Measurements from ENCODE around the gene JADE2.
"Not testable (repeated sequence)": the region's sequence is repeated elsewhere in the genome, so short reads cannot be mapped to it uniquely, and the experiment has no call there.

Gene JADE2

GRCh38 chr5:134547066-134547465 lies 21.6 kb downstream of the JADE2 start:
- DNase-seq = no peak
- in situ Hi-C loops (cut with HindIII; ENCODE audit: low pct_ligation_motif_present, low pct_unique_long_range_greater_than_20kb, low sequenced_read_pairs) = no loop called here

- in situ Hi-C loops (cut with HindIII; ENCODE audit: low pct_ligation_motif_present, low pct_unique_long_range_greater_than_20kb, low sequenced_read_pairs) = no loop called here
- peak; percentile 42 for DNase-seq
Measured at GRCh38 chr5:134547579-134547978, 22.1 kb downstream of the JADE2 start.

- in situ Hi-C loops (cut with HindIII; ENCODE audit: low pct_ligation_motif_present, low pct_unique_long_range_greater_than_20kb, low sequenced_read_pairs) = no loop called here
- DNase-seq = no peak
Measured at GRCh38 chr5:134547999-134548658, 22.7 kb downstream of the JADE2 start.

- DNase-seq = no peak
Measured at GRCh38 chr5:134549714-134550113, 24.2 kb downstream of the JADE2 start.

GRCh38 chr5:134550271-134551214 lies 25.1 kb downstream of the JADE2 start:
- no peak for DNase-seq
- in situ Hi-C loops (cut with HindIII; ENCODE audit: low pct_ligation_motif_present, low pct_unique_long_range_greater_than_20kb, low sequenced_read_pairs) = no loop called here

More at GRCh38 chr5:134549714-134550113, 24.2 kb downstream of the JADE2 start:
- in situ Hi-C loops (cut with HindIII; ENCODE audit: low pct_ligation_motif_present, low pct_unique_long_range_greater_than_20kb, low sequenced_read_pairs) = no loop called here

- in situ Hi-C loops (cut with HindIII; ENCODE audit: low pct_ligation_motif_present, low pct_unique_long_range_greater_than_20kb, low sequenced_read_pairs) = no loop called here
- DNase-seq = peak; percentile 14
Measured at GRCh38 chr5:134551901-134552300, 26.4 kb downstream of the JADE2 start.

- in situ Hi-C loops (cut with HindIII; ENCODE audit: low pct_ligation_motif_present, low pct_unique_long_range_greater_than_20kb, low sequenced_read_pairs) = no loop called here
- DNase-seq = peak; percentile 80
Measured at GRCh38 chr5:134552301-134552700, 26.8 kb downstream of the JADE2 start.

- DNase-seq; in situ Hi-C loops (cut with HindIII; ENCODE audit: low pct_ligation_motif_present, low pct_unique_long_range_greater_than_20kb, low sequenced_read_pairs): not testable (repeated sequence)
Measured at GRCh38 chr5:134552716-134553115, 27.2 kb downstream of the JADE2 start.

GRCh38 chr5:134553821-134554267 lies 28.4 kb downstream of the JADE2 start:
- in situ Hi-C loops (cut with HindIII; ENCODE audit: low pct_ligation_motif_present, low pct_unique_long_range_greater_than_20kb, low sequenced_read_pairs) = no loop called here

GRCh38 chr5:134554319-134555222 lies 29.1 kb downstream of the JADE2 start:
- in situ Hi-C loops (cut with HindIII; ENCODE audit: low pct_ligation_motif_present, low pct_unique_long_range_greater_than_20kb, low sequenced_read_pairs) = no loop called here
- peak; percentile 84 for DNase-seq

More at GRCh38 chr5:134553821-134554267, 28.4 kb downstream of the JADE2 start:
- no peak for DNase-seq

- DNase-seq = no peak
- in situ Hi-C loops (cut with HindIII; ENCODE audit: low pct_ligation_motif_present, low pct_unique_long_range_greater_than_20kb, low sequenced_read_pairs) = no loop called here
Measured at GRCh38 chr5:134555223-134555889, 29.9 kb downstream of the JADE2 start.

GRCh38 chr5:134555890-134556311 lies 30.4 kb downstream of the JADE2 start:
- DNase-seq = peak; percentile 94
- in situ Hi-C loops (cut with HindIII; ENCODE audit: low pct_ligation_motif_present, low pct_unique_long_range_greater_than_20kb, low sequenced_read_pairs) = no loop called here

- in situ Hi-C loops (cut with HindIII; ENCODE audit: low pct_ligation_motif_present, low pct_unique_long_range_greater_than_20kb, low sequenced_read_pairs); DNase-seq: not testable (repeated sequence)
Measured at GRCh38 chr5:134556588-134556987, 31.1 kb downstream of the JADE2 start.

- no peak for DNase-seq
- in situ Hi-C loops (cut with HindIII; ENCODE audit: low pct_ligation_motif_present, low pct_unique_long_range_greater_than_20kb, low sequenced_read_pairs) = no loop called here
Measured at GRCh38 chr5:134556994-134557393, 31.5 kb downstream of the JADE2 start.

- in situ Hi-C loops (cut with HindIII; ENCODE audit: low pct_ligation_motif_present, low pct_unique_long_range_greater_than_20kb, low sequenced_read_pairs) = no loop called here
- DNase-seq = no peak
Measured at GRCh38 chr5:134559672-134560071, 34.2 kb downstream of the JADE2 start.

GRCh38 chr5:134560698-134561097 lies 35.2 kb downstream of the JADE2 start:
- DNase-seq = no peak
- in situ Hi-C loops (cut with HindIII; ENCODE audit: low pct_ligation_motif_present, low pct_unique_long_range_greater_than_20kb, low sequenced_read_pairs) = no loop called here

- DNase-seq = peak; percentile 77
Measured at GRCh38 chr5:134561871-134562296, 36.4 kb downstream of the JADE2 start.

GRCh38 chr5:134563221-134563620 lies 37.8 kb downstream of the JADE2 start:
- in situ Hi-C loops (cut with HindIII; ENCODE audit: low pct_ligation_motif_present, low pct_unique_long_range_greater_than_20kb, low sequenced_read_pairs) = no loop called here
- no peak for DNase-seq

More at GRCh38 chr5:134561871-134562296, 36.4 kb downstream of the JADE2 start:
- in situ Hi-C loops (cut with HindIII; ENCODE audit: low pct_ligation_motif_present, low pct_unique_long_range_greater_than_20kb, low sequenced_read_pairs) = no loop called here
